Neutrophil (primary cell): ENCODE measurements around the gene FAM117A.
A peak's percentile ranks its signal among the peaks of the same experiment; 100 is the strongest.

ENCODE experiments used
- H3K27ac ChIP-seq: fragments of 200-600 bp; sonication (generic); 2 replicates; pipeline ENCODE4 v1.5.1; 2016; ENCODE audit warnings: mild to moderate bottlenecking, moderate library complexity
- H3K27me3 ChIP-seq: fragments of 200-600 bp; sonication (generic); 2 replicates; pipeline ENCODE4 v1.6.0; 2016; ENCODE audit warnings: mild to moderate bottlenecking
- H3K36me3 ChIP-seq: fragments of 200-600 bp; sonication (generic); 2 replicates; pipeline ENCODE4 v1.5.1; 2017
- H3K4me1 ChIP-seq, 2 experiments: fragments of 200-600 bp in 1 of 2; sonication (generic) in 1 of 2; 1 replicate in 1 of 2; 2 replicates in 1 of 2; pipeline versions ENCODE4 v1.5.1 to v1.6.1; 2013 to 2016; ENCODE audit warnings: low read depth in 1 of 2, low read length in 1 of 2, mild to moderate bottlenecking in 1 of 2, moderate library complexity in 1 of 2; ENCODE audit not compliant: control insufficient read depth in 1 of 2, insufficient read depth in 1 of 2
- H3K4me3 ChIP-seq, 2 experiments: fragments of 200-600 bp in 1 of 2; sonication (generic) in 1 of 2; 1 replicate in 1 of 2; 2 replicates in 1 of 2; pipeline ENCODE4 v1.5.1; 2013 to 2016; ENCODE audit warnings: low read depth in 1 of 2, low read length in 1 of 2, mild to moderate bottlenecking in 1 of 2, moderate library complexity in 1 of 2
- H3K9me3 ChIP-seq: fragments of 200-600 bp; sonication (generic); 2 replicates; pipeline ENCODE4 v1.5.1; 2016
- CTCF ChIP-seq: fragments of 200-600 bp; sonication (generic); IDR thresholded peaks from 2 replicates; pipeline ENCODE4 v1.5.1; 2016; ENCODE audit warnings: antibody characterized with exemption

The FAM117A gene

GRCh38 chr17:49699966-49700575 is 63.9 kb downstream of the FAM117A start:
- Histone ChIP-seq H3K27ac (no peak overlapping the region), H3K27me3 (no peaks in the 10 kb centered on the region), H3K4me1 (peaks cover 2 to 7% of the 10 kb centered on the region in 2 experiments), H3K9me3 (no peaks in the 10 kb centered on the region), H3K36me3 (peaks cover 58% of the 10 kb centered on the region), H3K4me3 (no peak overlapping the region)
- no peak for TF ChIP-seq CTCF

- H3K9me3 ChIP-seq: no peaks in the 10 kb centered on the region
- peaks cover 37% of the 10 kb centered on the region for H3K36me3 ChIP-seq
- peaks cover 8% of the 10 kb centered on the region for H3K27me3 ChIP-seq
- H3K27ac ChIP-seq: no peak overlapping the region
- H3K4me3 ChIP-seq: no peak overlapping the region
- peaks cover 2 to 7% of the 10 kb centered on the region in 2 experiments for H3K4me1 ChIP-seq
- TF ChIP-seq CTCF: no peak
Observed at GRCh38 chr17:49698005-49698404, 65.9 kb downstream of the FAM117A start.

GRCh38 chr17:49696233-49696761 is 67.6 kb downstream of the FAM117A start:
- Histone ChIP-seq H3K4me3 (no peak overlapping the region), H3K27ac (no peak overlapping the region), H3K9me3 (no peaks in the 10 kb centered on the region), H3K27me3 (peaks cover 15% of the 10 kb centered on the region), H3K36me3 (peaks cover 20% of the 10 kb centered on the region), H3K4me1 (peaks cover 2 to 7% of the 10 kb centered on the region in 2 experiments)
- TF ChIP-seq CTCF: no peak

GRCh38 chr17:49695698-49696232 is 68.2 kb downstream of the FAM117A start:
- Histone ChIP-seq H3K27me3 (peaks cover 15% of the 10 kb centered on the region), H3K4me3 (no peak overlapping the region), H3K36me3 (peaks cover 15% of the 10 kb centered on the region), H3K27ac (no peak overlapping the region), H3K9me3 (no peaks in the 10 kb centered on the region), H3K4me1 (peaks cover 2 to 7% of the 10 kb centered on the region in 2 experiments)
- TF ChIP-seq CTCF: no peak

GRCh38 chr17:49694847-49695697 is 68.9 kb downstream of the FAM117A start:
- Histone ChIP-seq H3K27me3 (peaks cover 15% of the 10 kb centered on the region), H3K4me3 (no peak overlapping the region), H3K36me3 (peaks cover 8% of the 10 kb centered on the region), H3K9me3 (no peaks in the 10 kb centered on the region), H3K4me1 (peaks cover 2 to 7% of the 10 kb centered on the region in 2 experiments), H3K27ac (no peak overlapping the region)
- TF ChIP-seq CTCF: peak; percentile 95
